ENCODE results near the gene SERPINB1.

Gene SERPINB1

DNA sequence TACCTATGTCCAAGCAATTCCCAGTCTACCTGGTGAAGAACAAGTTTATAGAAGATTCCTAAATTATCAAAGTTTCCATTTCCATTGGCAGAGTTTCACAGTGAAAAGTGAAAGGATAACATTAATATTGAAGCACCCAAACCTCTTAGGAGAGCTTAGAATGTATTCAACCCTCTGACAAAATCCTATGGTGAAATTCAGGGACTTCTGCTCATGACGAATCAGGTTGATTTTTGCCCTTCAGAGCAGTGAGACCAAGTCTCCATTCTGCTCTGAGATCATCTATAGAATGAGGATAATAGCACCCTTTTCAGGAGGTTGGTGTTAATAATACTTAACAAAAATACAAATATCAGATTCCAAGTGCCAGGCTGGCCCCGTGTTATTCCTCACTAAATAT is 15.5 kb downstream of the SERPINB1 start:
- no peaks in the 10 kb centered on the region for H3K36me3 ChIP-seq (ENCODE audit: control insufficient read depth in 1 of 2, insufficient read depth in 2 of 2, low read length in 2 of 2)
- H3K27me3 ChIP-seq (ENCODE audit: low read depth, low read length), result no peaks in the 10 kb centered on the region
- no peaks in the 10 kb centered on the region for H3K9me3 ChIP-seq (ENCODE audit: control insufficient read depth in 1 of 2, low read length in 2 of 2)
- no peaks in the 10 kb centered on the region for H3K4me1 ChIP-seq (ENCODE audit: control insufficient read depth in 1 of 2, insufficient read depth in 2 of 2, low read length in 2 of 2)
- no peak overlapping the region for H3K4me3 ChIP-seq (ENCODE audit: low read depth in 1 of 2, low read length in 2 of 2)
- no peak overlapping the region for H3K27ac ChIP-seq (ENCODE audit: low read length)

DNA sequence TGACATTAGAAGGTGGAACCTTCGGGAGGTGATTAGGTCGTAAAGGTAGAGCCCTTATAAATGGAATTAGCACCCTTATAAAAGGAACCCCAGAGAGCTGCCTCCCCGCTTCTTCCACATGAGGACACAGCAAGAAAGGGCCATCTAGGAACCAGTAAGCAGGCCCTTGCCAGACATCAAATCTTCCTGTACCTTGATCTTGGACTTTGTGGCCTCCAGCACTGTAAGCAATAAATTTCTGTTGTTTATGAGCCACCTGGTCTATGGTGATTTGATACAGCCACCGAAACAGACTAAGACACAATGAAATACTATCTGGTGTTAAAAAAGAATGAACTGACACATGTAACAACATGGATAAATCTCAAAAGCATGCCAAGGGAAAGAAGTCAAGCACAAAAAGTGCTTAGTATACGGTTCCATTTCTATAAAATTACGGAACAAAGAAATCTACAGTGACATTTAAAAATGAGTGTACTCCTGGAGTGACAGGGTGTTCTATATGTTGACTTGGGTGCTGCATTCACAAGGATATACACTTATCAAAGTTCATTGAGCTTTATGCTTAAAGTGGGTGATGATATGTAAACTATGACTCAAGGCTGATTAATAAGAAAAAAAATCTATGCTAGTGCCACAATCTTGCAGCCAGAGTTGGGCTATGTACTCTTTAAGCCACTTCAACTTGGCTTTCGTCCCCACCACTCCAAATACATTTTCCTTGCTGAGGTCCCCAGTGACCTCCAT is 18.4 kb downstream of the SERPINB1 start:
- Histone ChIP-seq H3K36me3 (ENCODE audit: control insufficient read depth in 1 of 2, insufficient read depth in 2 of 2, low read length in 2 of 2) (no peaks in the 10 kb centered on the region), H3K27me3 (ENCODE audit: low read depth, low read length) (no peaks in the 10 kb centered on the region), H3K9me3 (ENCODE audit: control insufficient read depth in 1 of 2, low read length in 2 of 2) (no peaks in the 10 kb centered on the region), H3K27ac (ENCODE audit: low read length) (peak overlapping the region; percentile 7), H3K4me1 (ENCODE audit: control insufficient read depth in 1 of 2, insufficient read depth in 2 of 2, low read length in 2 of 2) (peaks cover 0 to 7% of the 10 kb centered on the region in 2 donors), H3K4me3 (ENCODE audit: low read depth in 1 of 2, low read length in 2 of 2) (no peak overlapping the region)

DNA sequence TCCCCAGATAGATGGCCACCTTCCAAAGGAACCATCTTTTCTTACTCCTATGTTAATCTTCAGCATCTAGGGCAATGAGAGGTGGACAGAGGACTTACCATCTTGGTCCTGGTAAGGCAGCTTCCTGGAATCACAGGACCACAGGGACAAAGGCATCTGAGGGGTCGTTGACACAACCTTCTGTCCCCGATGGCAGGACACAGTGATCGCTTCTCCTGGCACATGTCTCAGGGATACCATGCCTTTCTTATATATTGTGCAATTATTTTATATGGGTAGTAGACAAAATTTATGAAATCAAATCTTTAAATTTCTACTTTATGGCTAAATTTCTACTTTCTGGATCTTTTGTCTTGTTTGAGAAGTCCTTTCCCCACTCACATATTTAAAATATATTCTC is 20.1 kb downstream of the SERPINB1 start:
- no peak overlapping the region for H3K27ac ChIP-seq (ENCODE audit: low read length)
- no peaks in the 10 kb centered on the region for H3K27me3 ChIP-seq (ENCODE audit: low read depth, low read length)
- no peaks in the 10 kb centered on the region for H3K9me3 ChIP-seq (ENCODE audit: control insufficient read depth in 1 of 2, low read length in 2 of 2)
- no peaks in the 10 kb centered on the region for H3K36me3 ChIP-seq (ENCODE audit: control insufficient read depth in 1 of 2, insufficient read depth in 2 of 2, low read length in 2 of 2)
- H3K4me1 ChIP-seq (ENCODE audit: control insufficient read depth in 1 of 2, insufficient read depth in 2 of 2, low read length in 2 of 2), result peaks cover 0 to 14% of the 10 kb centered on the region in 2 donors
- no peak overlapping the region for H3K4me3 ChIP-seq (ENCODE audit: low read depth in 1 of 2, low read length in 2 of 2)

DNA sequence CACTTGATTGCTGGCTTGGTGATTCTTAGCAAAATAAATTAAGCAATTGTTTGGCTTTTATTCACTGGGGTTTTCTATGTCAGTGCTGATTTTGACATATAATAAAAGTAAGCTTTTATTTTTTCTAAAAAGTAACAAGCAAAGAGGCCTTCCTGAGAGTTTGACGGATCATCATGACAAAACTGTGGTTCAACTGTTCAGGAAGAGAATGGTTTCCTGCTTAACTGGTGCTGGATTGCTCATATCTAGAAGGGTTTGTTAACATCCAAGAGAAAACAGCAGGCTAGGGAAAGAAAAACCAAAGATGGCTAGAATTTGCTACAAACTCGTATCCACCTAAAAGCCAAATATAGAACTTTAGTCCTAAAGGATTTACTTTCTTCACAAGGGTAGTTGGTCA is 21.2 kb downstream of the SERPINB1 start:
- H3K9me3 ChIP-seq (ENCODE audit: control insufficient read depth in 1 of 2, low read length in 2 of 2), result peaks cover 0 to 4% of the 10 kb centered on the region in 2 donors
- no peaks in the 10 kb centered on the region for H3K27me3 ChIP-seq (ENCODE audit: low read depth, low read length)
- H3K4me1 ChIP-seq (ENCODE audit: control insufficient read depth in 1 of 2, insufficient read depth in 2 of 2, low read length in 2 of 2), result peaks cover 0 to 14% of the 10 kb centered on the region in 2 donors
- H3K36me3 ChIP-seq (ENCODE audit: control insufficient read depth in 1 of 2, insufficient read depth in 2 of 2, low read length in 2 of 2), result no peaks in the 10 kb centered on the region
- H3K27ac ChIP-seq (ENCODE audit: low read length), result no peak overlapping the region
- no peak overlapping the region for H3K4me3 ChIP-seq (ENCODE audit: low read depth in 1 of 2, low read length in 2 of 2)

DNA sequence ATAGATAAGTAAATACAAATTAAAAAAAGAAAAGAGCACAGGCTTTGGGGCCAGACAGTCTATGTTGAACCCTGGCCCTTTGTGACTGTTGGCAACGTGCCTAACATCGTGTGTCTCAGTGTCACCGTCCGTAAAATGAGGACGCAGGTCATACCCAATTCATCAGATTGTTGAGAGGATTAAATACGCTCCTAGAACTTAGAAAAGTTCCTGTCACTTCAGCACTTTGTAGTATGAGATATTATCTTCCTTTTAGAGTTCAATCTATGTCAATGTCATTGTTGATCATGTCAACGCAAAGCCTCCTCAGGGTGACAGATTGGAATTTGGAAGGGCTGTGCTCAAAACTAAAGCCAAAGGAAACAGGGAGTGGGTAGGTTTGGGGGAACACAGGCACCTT is 21.7 kb downstream of the SERPINB1 start:
- Histone ChIP-seq H3K4me3 (ENCODE audit: low read depth in 1 of 2, low read length in 2 of 2) (no peak overlapping the region), H3K36me3 (ENCODE audit: control insufficient read depth in 1 of 2, insufficient read depth in 2 of 2, low read length in 2 of 2) (no peaks in the 10 kb centered on the region), H3K27me3 (ENCODE audit: low read depth, low read length) (no peaks in the 10 kb centered on the region), H3K9me3 (ENCODE audit: control insufficient read depth in 1 of 2, low read length in 2 of 2) (peaks cover 0 to 4% of the 10 kb centered on the region in 2 donors), H3K27ac (ENCODE audit: low read length) (no peak overlapping the region), H3K4me1 (ENCODE audit: control insufficient read depth in 1 of 2, insufficient read depth in 2 of 2, low read length in 2 of 2) (peaks cover 0 to 14% of the 10 kb centered on the region in 2 donors)

DNA sequence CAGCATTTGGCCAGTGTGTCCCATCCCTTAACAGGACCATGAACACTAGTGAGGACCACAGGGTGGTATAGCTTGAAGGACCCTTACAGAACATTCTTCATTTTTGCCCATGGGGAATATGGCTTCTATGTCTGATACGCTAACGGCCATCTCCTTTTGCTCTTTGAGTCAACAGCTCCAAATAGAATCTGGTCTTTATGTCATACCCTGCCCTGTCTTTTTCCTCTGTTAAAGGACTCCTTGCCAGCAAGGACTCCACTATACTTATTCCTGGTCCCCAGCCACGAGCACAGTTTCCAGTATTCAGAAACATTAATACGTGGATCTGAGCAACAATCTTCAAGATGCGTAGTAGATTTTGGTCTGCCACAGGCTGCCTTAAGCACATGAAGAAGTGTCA is 22.5 kb downstream of the SERPINB1 start:
- peaks cover 0 to 14% of the 10 kb centered on the region in 2 donors for H3K4me1 ChIP-seq (ENCODE audit: control insufficient read depth in 1 of 2, insufficient read depth in 2 of 2, low read length in 2 of 2)
- no peak overlapping the region for H3K4me3 ChIP-seq (ENCODE audit: low read depth in 1 of 2, low read length in 2 of 2)
- H3K36me3 ChIP-seq (ENCODE audit: control insufficient read depth in 1 of 2, insufficient read depth in 2 of 2, low read length in 2 of 2), result no peaks in the 10 kb centered on the region
- peaks cover 0 to 4% of the 10 kb centered on the region in 2 donors for H3K9me3 ChIP-seq (ENCODE audit: control insufficient read depth in 1 of 2, low read length in 2 of 2)
- H3K27ac ChIP-seq (ENCODE audit: low read length), result peak overlapping the region; percentile 26
- no peaks in the 10 kb centered on the region for H3K27me3 ChIP-seq (ENCODE audit: low read depth, low read length)

DNA sequence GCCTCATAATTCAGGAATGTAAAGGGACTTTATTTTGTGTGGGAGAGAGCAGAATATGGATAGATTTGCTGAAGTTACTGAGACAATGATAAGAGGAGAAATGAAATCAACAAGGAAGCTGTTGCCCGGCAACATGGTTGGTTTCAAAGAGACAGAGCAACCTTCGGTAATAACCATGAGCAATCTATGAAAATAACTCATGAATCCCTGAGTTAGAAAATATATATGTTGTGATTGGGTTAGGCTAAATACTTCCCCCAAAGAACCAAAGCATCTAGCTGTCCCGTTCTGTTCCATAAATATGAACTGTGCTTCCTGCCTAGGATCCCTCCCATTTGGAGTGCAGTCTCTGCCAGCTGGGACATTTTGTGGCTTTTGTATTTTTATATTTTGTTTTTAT is 23.1 kb downstream of the SERPINB1 start:
- Histone ChIP-seq H3K27ac (ENCODE audit: low read length) (peak overlapping the region; percentile 26), H3K27me3 (ENCODE audit: low read depth, low read length) (no peaks in the 10 kb centered on the region), H3K36me3 (ENCODE audit: control insufficient read depth in 1 of 2, insufficient read depth in 2 of 2, low read length in 2 of 2) (no peaks in the 10 kb centered on the region), H3K9me3 (ENCODE audit: control insufficient read depth in 1 of 2, low read length in 2 of 2) (peaks cover 0 to 4% of the 10 kb centered on the region in 2 donors), H3K4me3 (ENCODE audit: low read depth in 1 of 2, low read length in 2 of 2) (no peak overlapping the region), H3K4me1 (ENCODE audit: control insufficient read depth in 1 of 2, insufficient read depth in 2 of 2, low read length in 2 of 2) (peaks cover 0 to 14% of the 10 kb centered on the region in 2 donors)

DNA sequence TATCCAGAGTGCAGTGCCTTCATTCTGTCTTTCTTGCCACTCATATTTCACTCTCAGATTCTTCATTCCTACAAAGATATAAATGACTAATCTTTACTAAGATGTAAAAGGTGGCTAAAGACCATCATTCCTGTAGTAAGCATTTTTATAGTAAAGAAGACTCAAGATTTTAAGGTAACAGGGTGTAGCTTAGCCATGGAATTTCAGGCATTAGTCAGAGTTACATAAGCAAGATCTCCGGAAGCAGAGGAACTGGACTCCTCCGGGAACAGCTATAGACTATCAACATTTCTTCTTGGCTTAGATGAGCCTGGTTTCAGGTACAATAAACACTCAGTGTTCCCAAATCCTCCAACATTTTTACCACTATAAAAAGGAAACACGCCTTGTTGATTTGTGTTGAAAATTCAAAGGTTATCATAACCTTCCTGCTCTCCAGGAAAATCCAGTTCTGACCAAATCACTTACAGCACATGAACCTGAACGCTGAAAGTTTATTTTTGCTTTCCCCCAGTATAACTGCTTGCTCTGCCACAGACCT is 23.7 kb downstream of the SERPINB1 start:
- Histone ChIP-seq H3K36me3 (ENCODE audit: control insufficient read depth in 1 of 2, insufficient read depth in 2 of 2, low read length in 2 of 2) (no peaks in the 10 kb centered on the region), H3K27me3 (ENCODE audit: low read depth, low read length) (no peaks in the 10 kb centered on the region), H3K4me1 (ENCODE audit: control insufficient read depth in 1 of 2, insufficient read depth in 2 of 2, low read length in 2 of 2) (peaks cover 0 to 14% of the 10 kb centered on the region in 2 donors), H3K4me3 (ENCODE audit: low read depth in 1 of 2, low read length in 2 of 2) (no peak overlapping the region), H3K9me3 (ENCODE audit: control insufficient read depth in 1 of 2, low read length in 2 of 2) (peaks cover 0 to 4% of the 10 kb centered on the region in 2 donors), H3K27ac (ENCODE audit: low read length) (peak overlapping the region; percentile 26)

DNA sequence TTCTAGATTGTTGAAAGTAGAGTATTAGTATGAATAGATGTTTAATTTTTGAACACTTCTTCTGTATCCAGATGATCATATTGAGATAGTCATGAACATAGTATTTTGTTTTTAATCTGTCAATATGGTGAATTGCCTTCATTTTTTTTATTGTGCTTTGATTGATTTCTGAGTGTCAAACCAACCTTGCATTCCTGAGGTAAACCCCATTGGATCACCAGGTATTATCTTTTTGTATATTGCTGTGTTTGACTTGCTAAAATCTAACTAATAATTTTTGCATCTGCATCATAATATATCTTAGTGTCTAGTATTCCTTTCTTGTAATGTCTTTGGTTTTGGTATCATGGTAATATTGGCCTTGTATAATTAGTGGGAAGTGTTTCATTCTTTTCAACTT is 25.5 kb downstream of the SERPINB1 start:
- H3K27ac ChIP-seq (ENCODE audit: low read length), result no peak overlapping the region

DNA sequence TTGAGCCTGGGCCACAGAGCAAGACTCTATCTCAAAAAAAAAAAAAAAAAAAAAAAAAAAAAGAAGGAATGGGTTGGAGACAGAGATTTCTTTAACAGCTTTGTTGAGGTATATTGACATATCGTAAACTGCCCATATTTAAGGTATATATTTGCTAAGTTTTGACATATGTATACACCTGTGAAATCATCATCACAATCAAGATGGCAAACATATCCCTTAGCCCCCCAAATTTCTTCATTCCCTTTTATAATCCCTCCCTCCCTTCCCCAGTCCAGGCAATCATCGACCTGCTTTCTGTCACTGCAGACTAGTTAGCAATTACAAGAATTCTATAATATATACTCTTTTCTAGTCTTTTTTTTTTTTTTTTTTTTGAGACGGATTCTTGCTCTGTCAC is 29.0 kb downstream of the SERPINB1 start:
- Histone ChIP-seq H3K27ac (ENCODE audit: low read length) (no peak overlapping the region), H3K4me1 (ENCODE audit: control insufficient read depth in 1 of 2, insufficient read depth in 2 of 2, low read length in 2 of 2) (peaks cover 0 to 6% of the 10 kb centered on the region in 2 donors), H3K36me3 (ENCODE audit: control insufficient read depth in 1 of 2, insufficient read depth in 2 of 2, low read length in 2 of 2) (no peaks in the 10 kb centered on the region), H3K9me3 (ENCODE audit: control insufficient read depth in 1 of 2, low read length in 2 of 2) (peaks cover 0 to 4% of the 10 kb centered on the region in 2 donors), H3K4me3 (ENCODE audit: low read depth in 1 of 2, low read length in 2 of 2) (no peak overlapping the region), H3K27me3 (ENCODE audit: low read depth, low read length) (no peaks in the 10 kb centered on the region)

More for the DNA sequence above, 25.5 kb downstream of the SERPINB1 start:
- Histone ChIP-seq H3K36me3 (ENCODE audit: control insufficient read depth in 1 of 2, insufficient read depth in 2 of 2, low read length in 2 of 2) (no peaks in the 10 kb centered on the region), H3K9me3 (ENCODE audit: control insufficient read depth in 1 of 2, low read length in 2 of 2) (peaks cover 0 to 4% of the 10 kb centered on the region in 2 donors), H3K4me3 (ENCODE audit: low read depth in 1 of 2, low read length in 2 of 2) (no peak overlapping the region), H3K4me1 (ENCODE audit: control insufficient read depth in 1 of 2, insufficient read depth in 2 of 2, low read length in 2 of 2) (peaks cover 0 to 14% of the 10 kb centered on the region in 2 donors), H3K27me3 (ENCODE audit: low read depth, low read length) (no peaks in the 10 kb centered on the region)

DNA sequence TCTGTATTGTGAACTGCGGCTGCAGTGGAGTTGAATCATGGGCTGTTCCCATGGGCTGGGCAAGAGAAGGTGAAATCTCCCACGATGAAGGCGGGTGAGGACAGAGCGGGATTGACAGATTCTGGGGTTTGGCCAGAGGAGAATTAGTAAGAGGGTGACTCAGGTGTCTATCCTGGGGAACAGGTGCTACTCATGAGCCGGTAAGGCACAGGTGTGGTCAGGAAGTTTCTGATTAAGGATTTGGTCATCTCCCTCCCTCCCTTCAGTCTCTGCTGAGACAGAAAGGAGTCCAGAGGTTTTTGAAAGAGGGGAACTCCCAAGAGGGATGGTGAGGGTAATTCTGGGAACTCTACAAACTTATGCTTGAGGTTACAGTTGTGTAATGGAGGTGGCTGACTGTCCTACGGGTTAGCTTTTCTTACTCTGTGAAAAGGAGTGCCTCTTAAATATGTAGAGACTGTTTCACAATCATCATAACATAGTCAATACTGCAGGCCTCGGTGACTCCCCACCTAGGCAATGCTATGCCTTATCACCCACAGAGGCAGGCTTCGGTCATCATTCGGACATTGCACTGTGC is 31.5 kb downstream of the SERPINB1 start:
- no peak overlapping the region for H3K4me3 ChIP-seq (ENCODE audit: low read depth in 1 of 2, low read length in 2 of 2)
- H3K36me3 ChIP-seq (ENCODE audit: control insufficient read depth in 1 of 2, insufficient read depth in 2 of 2, low read length in 2 of 2), result no peaks in the 10 kb centered on the region
- H3K9me3 ChIP-seq (ENCODE audit: control insufficient read depth in 1 of 2, low read length in 2 of 2), result no peaks in the 10 kb centered on the region
- H3K27ac ChIP-seq (ENCODE audit: low read length), result no peak overlapping the region
- H3K27me3 ChIP-seq (ENCODE audit: low read depth, low read length), result no peaks in the 10 kb centered on the region
- peaks cover 0 to 4% of the 10 kb centered on the region in 2 donors for H3K4me1 ChIP-seq (ENCODE audit: control insufficient read depth in 1 of 2, insufficient read depth in 2 of 2, low read length in 2 of 2)

Data from muscle layer of duodenum (tissue), 2 donors.